Upper lobe of right lung (tissue), 1 donor: Measurements from ENCODE around the gene TIMM8A. TPM values are rescaled to one million over a fixed set of nuclear protein-coding genes. Genes with fewer than 3 reads are reported as not detected.

Experiments
- ATAC-seq: fragments of 200-7000 bp; cut with Tn5 transposase; one replicate; pipeline ENCODE4 v1.9.1; 2020; ENCODE audit warnings: mild to moderate bottlenecking, moderate library complexity
- DNase-seq: peaks from one replicate; pipeline ENCODE4 v3.0.0-alpha.2; 2020
- H3K27ac ChIP-seq: fragments of 200-600 bp; one replicate; pipeline ENCODE4 v1.8.0; 2022
- H3K27me3 ChIP-seq: fragments of 200-600 bp; one replicate; pipeline ENCODE4 v1.8.0; 2022; ENCODE audit warnings: mild to moderate bottlenecking
- H3K36me3 ChIP-seq: fragments of 200-600 bp; one replicate; pipeline ENCODE4 v1.8.0; 2022
- H3K4me1 ChIP-seq: fragments of 200-600 bp; one replicate; pipeline ENCODE4 v1.8.0; 2022
- H3K4me3 ChIP-seq: fragments of 200-600 bp; one replicate; pipeline ENCODE4 v1.8.0; 2022; ENCODE audit warnings: mild to moderate bottlenecking
- H3K9me3 ChIP-seq: fragments of 200-600 bp; one replicate; pipeline ENCODE4 v1.8.0; 2022
- intact Hi-C: fragments of 100-400 bp; cut with DNase I; formaldehyde crosslinking; loops from one replicate; pipeline ENCODE4 v1.11.0; 2022
- total RNA-seq: library from RNA; stranded (reverse); fragmentation: NEBNext Ultra II Directional; extraction: Animal tissue kit (Norgen Biotek cat#: 25700); gene quantifications from one replicate; pipeline ENCODE4 v1.2.1, GENCODE V29; 2021
- TF ChIP-seq, protein P1 (sequence below): fragments of 200-600 bp; IDR thresholded peaks from one replicate; pipeline ENCODE4 v1.8.0; 2022; ENCODE audit warnings: antibody characterized with exemption
- donor health status: DM: no; HTN: yes; CAD: no; lungs with severe emphysema.

Gene TIMM8A
- total RNA-seq, 1 donor from 2014 or later, result 6.4 TPM

DNA sequence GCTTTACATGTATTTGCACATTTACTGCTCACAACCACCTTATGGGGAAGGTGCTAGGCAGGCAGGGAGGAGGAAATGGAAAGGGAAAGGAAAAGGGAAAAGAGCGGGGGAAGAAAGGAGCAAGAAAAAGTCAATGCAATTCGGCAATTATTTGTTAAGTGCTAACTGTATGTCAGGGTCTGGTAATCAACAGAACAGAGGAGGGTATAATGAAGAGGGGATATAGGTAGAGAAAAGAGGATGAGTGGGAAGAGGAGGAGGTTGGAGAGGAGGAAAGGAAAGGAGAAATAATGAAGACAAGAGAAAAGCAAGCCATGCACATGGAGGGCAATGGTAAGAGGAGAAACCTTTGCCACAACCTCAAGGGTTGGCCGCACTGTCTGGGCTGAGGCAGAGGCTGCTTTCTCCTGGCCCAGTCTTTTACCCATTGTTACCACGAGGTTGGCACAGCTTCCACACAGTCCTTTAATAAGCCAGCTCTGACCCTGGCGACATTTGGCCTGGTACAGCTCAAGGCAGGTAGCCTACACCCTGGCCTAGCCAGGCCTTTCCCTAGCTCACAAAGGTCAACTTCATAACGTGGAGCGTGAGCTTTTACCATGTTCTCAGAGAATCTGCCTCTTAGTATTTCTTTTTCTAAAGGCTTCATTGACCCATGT lies 36.6 kb upstream of the TIMM8A start:
- Histone ChIP-seq H3K36me3 (no peaks in the 10 kb centered on the region), H3K27ac (peak overlapping the region; percentile 6), H3K4me3 (peak overlapping the region; percentile 28), H3K27me3 (no peaks in the 10 kb centered on the region), H3K4me1 (no peaks in the 10 kb centered on the region), H3K9me3 (no peaks in the 10 kb centered on the region)
- TF ChIP-seq, protein P1, sequence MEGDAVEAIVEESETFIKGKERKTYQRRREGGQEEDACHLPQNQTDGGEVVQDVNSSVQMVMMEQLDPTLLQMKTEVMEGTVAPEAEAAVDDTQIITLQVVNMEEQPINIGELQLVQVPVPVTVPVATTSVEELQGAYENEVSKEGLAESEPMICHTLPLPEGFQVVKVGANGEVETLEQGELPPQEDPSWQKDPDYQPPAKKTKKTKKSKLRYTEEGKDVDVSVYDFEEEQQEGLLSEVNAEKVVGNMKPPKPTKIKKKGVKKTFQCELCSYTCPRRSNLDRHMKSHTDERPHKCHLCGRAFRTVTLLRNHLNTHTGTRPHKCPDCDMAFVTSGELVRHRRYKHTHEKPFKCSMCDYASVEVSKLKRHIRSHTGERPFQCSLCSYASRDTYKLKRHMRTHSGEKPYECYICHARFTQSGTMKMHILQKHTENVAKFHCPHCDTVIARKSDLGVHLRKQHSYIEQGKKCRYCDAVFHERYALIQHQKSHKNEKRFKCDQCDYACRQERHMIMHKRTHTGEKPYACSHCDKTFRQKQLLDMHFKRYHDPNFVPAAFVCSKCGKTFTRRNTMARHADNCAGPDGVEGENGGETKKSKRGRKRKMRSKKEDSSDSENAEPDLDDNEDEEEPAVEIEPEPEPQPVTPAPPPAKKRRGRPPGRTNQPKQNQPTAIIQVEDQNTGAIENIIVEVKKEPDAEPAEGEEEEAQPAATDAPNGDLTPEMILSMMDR, result no peak
- DNase-seq, result no peak
- intact Hi-C loops, result no loop called here
- ATAC-seq, result no peak

- ATAC-seq (no peak), DNase-seq (no peak)
- Histone ChIP-seq H3K4me3 (no peak overlapping the region), H3K27ac (no peak overlapping the region), H3K36me3 (no peaks in the 10 kb centered on the region), H3K4me1 (no peaks in the 10 kb centered on the region), H3K27me3 (no peaks in the 10 kb centered on the region), H3K9me3 (no peaks in the 10 kb centered on the region)
- TF ChIP-seq, protein P1, result no peak
- intact Hi-C loops, result no loop called here
Measured at GRCh38 chrX:101383679-101384205, 35.2 kb upstream of the TIMM8A start.

DNA sequence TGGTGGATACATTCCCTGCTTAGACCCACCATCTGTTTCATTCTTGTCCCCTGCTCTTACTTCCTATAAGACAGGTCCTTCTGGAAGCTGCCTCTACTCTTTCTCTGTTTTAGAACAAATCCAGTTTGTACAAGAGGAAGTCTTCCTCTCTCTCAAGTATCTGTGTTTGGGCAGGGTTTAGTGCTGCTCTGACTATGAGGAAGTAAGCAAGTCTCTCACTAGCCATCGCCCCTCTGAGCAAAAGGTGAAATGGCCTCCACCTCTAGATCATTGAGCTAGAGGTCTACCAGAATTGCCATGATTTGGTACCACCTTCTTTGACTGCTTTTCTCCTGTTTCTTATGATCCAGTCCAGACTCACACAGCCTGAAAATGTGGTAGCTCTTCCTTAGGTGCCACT lies 29.0 kb upstream of the TIMM8A start:
- TF ChIP-seq, protein P1, result no peak
- Histone ChIP-seq H3K36me3 (no peaks in the 10 kb centered on the region), H3K4me3 (no peak overlapping the region), H3K27me3 (no peaks in the 10 kb centered on the region), H3K27ac (no peak overlapping the region), H3K9me3 (no peaks in the 10 kb centered on the region), H3K4me1 (no peaks in the 10 kb centered on the region)
- ATAC-seq (peak; percentile 29), DNase-seq (no peak)
- intact Hi-C loops, result no loop called here

GRCh38 chrX:101370888-101371504 lies 22.5 kb upstream of the TIMM8A start:
- no peak overlapping the region for H3K27ac ChIP-seq
- ATAC-seq, result no peak
- H3K4me3 ChIP-seq, result no peak overlapping the region
- no peaks in the 10 kb centered on the region for H3K36me3 ChIP-seq
- TF ChIP-seq, protein P1, result no peak
- DNase-seq, result no peak
- H3K9me3 ChIP-seq, result no peaks in the 10 kb centered on the region
- intact Hi-C loops, result no loop called here
- no peaks in the 10 kb centered on the region for H3K27me3 ChIP-seq
- no peaks in the 10 kb centered on the region for H3K4me1 ChIP-seq

DNA sequence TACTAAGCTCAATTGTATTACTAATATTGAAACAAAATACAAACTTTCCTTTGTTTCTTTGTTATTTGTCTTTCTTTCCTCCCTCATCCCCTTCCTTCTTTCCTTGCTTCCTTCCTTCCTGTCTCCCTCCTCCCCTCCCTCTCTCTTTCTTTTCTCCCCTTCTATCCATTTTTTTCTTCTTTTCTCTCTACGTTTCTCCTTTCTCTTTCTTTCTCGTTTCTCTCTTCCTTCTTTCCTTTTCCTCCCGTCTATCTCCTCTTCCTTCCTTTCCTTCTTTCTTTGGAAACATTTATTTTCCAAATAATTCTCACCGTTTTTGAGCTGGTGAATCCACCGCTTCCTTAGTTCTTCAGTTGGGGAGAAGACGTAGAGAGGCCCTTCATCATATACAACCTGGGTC lies 21.1 kb upstream of the TIMM8A start:
- DNase-seq (no peak), ATAC-seq (no peak)
- Histone ChIP-seq H3K27me3 (no peaks in the 10 kb centered on the region), H3K9me3 (no peaks in the 10 kb centered on the region), H3K4me3 (no peak overlapping the region), H3K4me1 (no peaks in the 10 kb centered on the region), H3K27ac (no peak overlapping the region), H3K36me3 (no peaks in the 10 kb centered on the region)
- intact Hi-C loops, result no loop called here
- TF ChIP-seq, protein P1, result no peak
